SK-N-SH treated with all-trans-retinoic acid at 6 μM for 48 hours (cell line): Measurements from ENCODE around the gene AATF.

ENCODE experiments used
- ATAC-seq: fragments of 200-7000 bp; cut with Tn5 transposase; 3 replicates; pipeline ENCODE4 v1.9.1; 2020; ENCODE audit warnings: mild to moderate bottlenecking, moderate library complexity
- ARNTL ChIP-seq: fragments of 450-650 bp; formaldehyde crosslinking; IDR thresholded peaks from 2 replicates; pipeline ENCODE4 v1.5.0; 2020; ENCODE audit warnings: low read depth, mild to moderate bottlenecking, moderate library complexity, borderline replicate concordance
- BACH2 ChIP-seq: fragments of 250-450 bp; sonication (Bioruptor Pico); IDR thresholded peaks from 2 replicates; pipeline ENCODE4 v1.9.0; 2021; ENCODE audit warnings: mild to moderate bottlenecking, borderline replicate concordance
- CREB5 ChIP-seq: fragments of 250-450 bp; sonication (Bioruptor Pico); IDR thresholded peaks from 2 replicates; pipeline ENCODE4 v1.5.1; 2020; ENCODE audit warnings: low read depth, mild to moderate bottlenecking, moderate library complexity
- CSDC2 ChIP-seq: fragments of 250-450 bp; sonication (Bioruptor Pico); IDR thresholded peaks from 2 replicates; pipeline ENCODE4 v1.5.0; 2020; ENCODE audit warnings: mild to moderate bottlenecking, moderate library complexity
- CSRNP3 ChIP-seq: fragments of 250-450 bp; sonication (Bioruptor Pico); IDR thresholded peaks from 2 replicates; pipeline ENCODE4 v1.5.1; 2021; ENCODE audit warnings: mild to moderate bottlenecking, moderate library complexity
- ESRRG ChIP-seq: fragments of 250-450 bp; sonication (Bioruptor Pico); IDR thresholded peaks from 2 replicates; pipeline ENCODE4 v1.6.1; 2021; ENCODE audit warnings: mild to moderate bottlenecking
- GLIS3 ChIP-seq: fragments of 250-450 bp; sonication (Bioruptor Pico); IDR thresholded peaks from 2 replicates; pipeline ENCODE4 v1.5.0; 2020; ENCODE audit warnings: mild to moderate bottlenecking, moderate library complexity
- ISL1 ChIP-seq: fragments of 250-450 bp; sonication (Bioruptor Pico); IDR thresholded peaks from 2 replicates; pipeline ENCODE4 v2.1.2; 2022; ENCODE audit warnings: mild to moderate bottlenecking, moderate library complexity
- POU6F1 ChIP-seq: fragments of 250-450 bp; sonication (Bioruptor Pico); IDR thresholded peaks from 2 replicates; pipeline ENCODE4 v1.8.0; 2021; ENCODE audit warnings: low read depth, mild to moderate bottlenecking, moderate library complexity, borderline replicate concordance
- PPARA ChIP-seq: fragments of 250-450 bp; sonication (Bioruptor Pico); IDR thresholded peaks from 2 replicates; pipeline ENCODE4 v1.5.0; 2020; ENCODE audit warnings: mild to moderate bottlenecking, borderline replicate concordance
- RARB ChIP-seq: fragments of 250-450 bp; sonication (Bioruptor Pico); IDR thresholded peaks from 2 replicates; pipeline ENCODE4 v1.8.0; 2021; ENCODE audit warnings: mild to moderate bottlenecking, moderate library complexity
- TCF4 ChIP-seq: fragments of 250-450 bp; sonication (Bioruptor Pico); IDR thresholded peaks from 2 replicates; pipeline ENCODE4 v1.8.0; 2021; ENCODE audit warnings: mild to moderate bottlenecking, moderate library complexity, borderline replicate concordance
- TOX ChIP-seq: fragments of 250-450 bp; sonication (Bioruptor Pico); IDR thresholded peaks from 2 replicates; pipeline ENCODE4 v1.8.0; 2021; ENCODE audit warnings: mild to moderate bottlenecking, moderate library complexity, borderline replicate concordance
- TSHZ2 ChIP-seq: fragments of 250-450 bp; sonication (Bioruptor Pico); IDR thresholded peaks from 2 replicates; pipeline ENCODE4 v1.5.0; 2020; ENCODE audit warnings: mild to moderate bottlenecking, moderate library complexity
- ZC3H10 ChIP-seq: fragments of 250-450 bp; sonication (Bioruptor Pico); IDR thresholded peaks from 2 replicates; pipeline ENCODE4 v1.5.1; 2021; ENCODE audit warnings: mild to moderate bottlenecking, moderate library complexity
- ZFP3 ChIP-seq: fragments of 250-450 bp; sonication (Bioruptor Pico); IDR thresholded peaks from 2 replicates; pipeline ENCODE4 v1.5.0; 2020; ENCODE audit warnings: mild to moderate bottlenecking, moderate library complexity
- ZFP30 ChIP-seq: fragments of 450-650 bp; formaldehyde crosslinking; IDR thresholded peaks from 2 replicates; pipeline ENCODE4 v1.5.0; 2022; ENCODE audit warnings: mild to moderate bottlenecking, moderate library complexity
- ZNF565 ChIP-seq: fragments of 450-650 bp; formaldehyde crosslinking; conservative IDR thresholded peaks from 2 replicates; pipeline ENCODE4 v1.5.0; 2020; ENCODE audit warnings: low read depth, mild to moderate bottlenecking, moderate library complexity
- ZNF70 ChIP-seq: fragments of 450-650 bp; formaldehyde crosslinking; IDR thresholded peaks from 2 replicates; pipeline ENCODE4 v1.5.0; 2020; ENCODE audit warnings: mild to moderate bottlenecking, moderate library complexity
- ZNF8 ChIP-seq: fragments of 450-650 bp; formaldehyde crosslinking; IDR thresholded peaks from 2 replicates; pipeline ENCODE4 v1.5.0; 2020; ENCODE audit warnings: mild to moderate bottlenecking, moderate library complexity
- TF ChIP-seq, protein P1 (sequence below): fragments of 250-450 bp; sonication (Bioruptor Pico); IDR thresholded peaks from 2 replicates; pipeline ENCODE4 v1.8.0; 2020; ENCODE audit warnings: mild to moderate bottlenecking, moderate library complexity, borderline replicate concordance

The AATF gene

DNA sequence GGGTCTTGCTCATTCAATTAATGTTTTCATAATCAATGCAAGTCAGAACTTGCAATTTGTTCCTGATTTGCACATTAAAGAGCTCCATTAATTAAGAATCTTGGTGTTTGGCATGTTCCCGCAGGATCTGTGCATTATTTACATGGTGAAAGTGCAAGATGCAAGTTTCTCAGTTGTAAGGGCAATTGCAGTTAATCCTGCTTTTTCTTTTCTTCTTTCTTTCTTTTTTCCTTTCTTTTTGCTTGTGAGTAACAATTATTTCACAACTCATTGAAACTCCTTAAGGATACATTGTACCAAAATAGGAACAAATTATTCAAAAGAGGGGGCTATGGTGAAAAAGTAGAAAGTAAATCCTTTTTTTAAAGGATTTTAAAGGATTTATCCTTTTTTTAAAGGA lies 24.2 kb downstream of the AATF start (continued):
- TF ChIP-seq, protein P1, sequence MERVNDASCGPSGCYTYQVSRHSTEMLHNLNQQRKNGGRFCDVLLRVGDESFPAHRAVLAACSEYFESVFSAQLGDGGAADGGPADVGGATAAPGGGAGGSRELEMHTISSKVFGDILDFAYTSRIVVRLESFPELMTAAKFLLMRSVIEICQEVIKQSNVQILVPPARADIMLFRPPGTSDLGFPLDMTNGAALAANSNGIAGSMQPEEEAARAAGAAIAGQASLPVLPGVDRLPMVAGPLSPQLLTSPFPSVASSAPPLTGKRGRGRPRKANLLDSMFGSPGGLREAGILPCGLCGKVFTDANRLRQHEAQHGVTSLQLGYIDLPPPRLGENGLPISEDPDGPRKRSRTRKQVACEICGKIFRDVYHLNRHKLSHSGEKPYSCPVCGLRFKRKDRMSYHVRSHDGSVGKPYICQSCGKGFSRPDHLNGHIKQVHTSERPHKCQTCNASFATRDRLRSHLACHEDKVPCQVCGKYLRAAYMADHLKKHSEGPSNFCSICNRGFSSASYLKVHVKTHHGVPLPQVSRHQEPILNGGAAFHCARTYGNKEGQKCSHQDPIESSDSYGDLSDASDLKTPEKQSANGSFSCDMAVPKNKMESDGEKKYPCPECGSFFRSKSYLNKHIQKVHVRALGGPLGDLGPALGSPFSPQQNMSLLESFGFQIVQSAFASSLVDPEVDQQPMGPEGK (CRISPR knock-in tag) = no peak
- TF ChIP-seq ZNF8 (no peak), ISL1 (CRISPR knock-in tag) (no peak), CSDC2 (CRISPR knock-in tag) (no peak), ZNF70 (no peak), ZC3H10 (CRISPR knock-in tag) (no peak), RARB (CRISPR knock-in tag) (no peak)

DNA sequence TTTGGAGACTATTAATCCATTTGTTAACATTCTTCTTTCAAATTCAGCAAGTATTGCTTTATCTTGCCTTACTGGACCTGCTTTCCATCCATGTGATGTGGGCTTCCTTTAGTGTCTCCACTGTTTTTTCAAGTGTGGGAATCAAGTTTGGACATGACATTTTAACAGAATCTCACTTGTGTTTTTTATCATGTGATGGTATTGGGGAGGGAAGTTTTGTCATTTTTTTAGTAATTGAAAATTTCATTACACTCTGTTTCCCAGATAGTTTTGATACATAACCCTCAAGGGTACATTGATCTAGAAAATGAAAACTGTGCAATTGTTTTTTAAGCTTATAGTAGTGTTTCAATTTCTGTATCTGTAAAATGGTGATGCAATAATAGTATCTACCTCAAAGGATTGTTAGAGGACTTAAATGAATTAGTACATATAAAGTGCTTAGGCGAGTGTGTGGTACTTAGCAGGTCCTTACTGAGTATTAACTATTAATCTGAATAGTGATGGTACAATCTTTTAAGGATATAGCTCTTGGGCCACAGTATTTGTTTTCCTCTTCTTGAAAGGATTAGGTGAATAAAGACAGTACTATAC lies 27.3 kb downstream of the AATF start:
- TF ChIP-seq BACH2 (CRISPR knock-in tag) = no peak
- no peak for TF ChIP-seq CREB5 (CRISPR knock-in tag)
- no peak for TF ChIP-seq GLIS3 (CRISPR knock-in tag)
- no peak for TF ChIP-seq ZFP3 (CRISPR knock-in tag)
- TF ChIP-seq TOX (CRISPR knock-in tag) = no peak
- no peak for TF ChIP-seq ZFP30
- TF ChIP-seq PPARA (CRISPR knock-in tag) = no peak
- no peak for TF ChIP-seq CSDC2 (CRISPR knock-in tag)
- no peak for TF ChIP-seq ISL1 (CRISPR knock-in tag)
- no peak for TF ChIP-seq ESRRG (CRISPR knock-in tag)
- TF ChIP-seq ZNF8 = no peak
- TF ChIP-seq ZNF565 = no peak
- TF ChIP-seq ZNF70 = no peak
- TF ChIP-seq ZC3H10 (CRISPR knock-in tag) = no peak
- no peak for ATAC-seq

GRCh38 chr17:36977066-36977465 lies 28.3 kb downstream of the AATF start:
- TF ChIP-seq CSRNP3 (CRISPR knock-in tag) = no peak
- no peak for TF ChIP-seq CSDC2 (CRISPR knock-in tag)
- no peak for TF ChIP-seq POU6F1 (CRISPR knock-in tag)
- no peak for TF ChIP-seq ZNF565
- no peak for TF ChIP-seq RARB (CRISPR knock-in tag)
- no peak for TF ChIP-seq ZFP30
- TF ChIP-seq ZC3H10 (CRISPR knock-in tag) = no peak
- TF ChIP-seq TCF4 = no peak
- TF ChIP-seq TSHZ2 (CRISPR knock-in tag) = no peak
- TF ChIP-seq ARNTL = no peak
- TF ChIP-seq TOX (CRISPR knock-in tag) = no peak
- no peak for ATAC-seq
